HG03045 (cell line): ENCODE measurements around the gene DTL.

ENCODE experiments used
- ATAC-seq: cut with Tn5 transposase; IDR thresholded peaks from one replicate; pipeline ENCODE4 v1.9.1; 2021; ENCODE audit warnings: mild to moderate bottlenecking, moderate library complexity; ENCODE audit not compliant: unreplicated experiment

The DTL gene

GRCh38 chr1:212082765-212083406 is 47.3 kb downstream of the DTL start:
- ATAC-seq: no peak

- ATAC-seq: no peak
Observed at GRCh38 chr1:212089560-212090163, 54.1 kb downstream of the DTL start.

GRCh38 chr1:212091438-212092121 is 56.0 kb downstream of the DTL start:
- no peak for ATAC-seq

GRCh38 chr1:212097360-212097759 is 61.8 kb downstream of the DTL start:
- ATAC-seq: no peak

- no peak for ATAC-seq
Observed at GRCh38 chr1:212098310-212098709, 62.8 kb downstream of the DTL start.

GRCh38 chr1:212098771-212099170 is 63.2 kb downstream of the DTL start:
- no peak for ATAC-seq

- no peak for ATAC-seq
Observed at GRCh38 chr1:212101251-212101650, 65.7 kb downstream of the DTL start.

GRCh38 chr1:212101735-212102134 is 66.2 kb downstream of the DTL start:
- no peak for ATAC-seq

GRCh38 chr1:212104586-212105325 is 69.2 kb downstream of the DTL start:
- no peak for ATAC-seq

- no peak for ATAC-seq
Observed at GRCh38 chr1:212106286-212106792, 70.8 kb downstream of the DTL start.

GRCh38 chr1:212107481-212107880 is 71.9 kb downstream of the DTL start:
- no peak for ATAC-seq

GRCh38 chr1:212108187-212108586 is 72.6 kb downstream of the DTL start:
- no peak for ATAC-seq

GRCh38 chr1:212108981-212109380 is 73.4 kb downstream of the DTL start:
- ATAC-seq: no peak

- ATAC-seq: no peak
Observed at GRCh38 chr1:212109728-212110127, 74.2 kb downstream of the DTL start.

GRCh38 chr1:212110617-212111016 is 75.1 kb downstream of the DTL start:
- ATAC-seq: no peak

- no peak for ATAC-seq
Observed at GRCh38 chr1:212111536-212111935, 76.0 kb downstream of the DTL start.

- no peak for ATAC-seq
Observed at GRCh38 chr1:212113706-212114105, 78.2 kb downstream of the DTL start.

- no peak for ATAC-seq
Observed at GRCh38 chr1:212118167-212118871, 82.8 kb downstream of the DTL start.

GRCh38 chr1:212118872-212119260 is 83.3 kb downstream of the DTL start:
- ATAC-seq: no peak

- ATAC-seq: no peak
Observed at GRCh38 chr1:212119397-212119837, 83.9 kb downstream of the DTL start.

- no peak for ATAC-seq
Observed at GRCh38 chr1:212119863-212120262, 84.3 kb downstream of the DTL start.
